AML-193 (cell line): ENCODE measurements around the gene TSPYL4.

Experiments
- DNase-seq, 2 experiments: peaks; one replicate each; lab custom pipeline; 2025; lab: John Stamatoyannopoulos, UW

TSPYL4 gene

GRCh38 chr6:116229287-116229913 lies 24.5 kb downstream of the TSPYL4 start:
- DNase-seq = no peak

- DNase-seq = no peak
Measured at GRCh38 chr6:116223355-116223754, 30.5 kb downstream of the TSPYL4 start.

GRCh38 chr6:116221911-116222310 lies 32.0 kb downstream of the TSPYL4 start:
- DNase-seq = no peak

- no peak for DNase-seq
Measured at GRCh38 chr6:116221067-116221466, 32.8 kb downstream of the TSPYL4 start.

GRCh38 chr6:116218866-116219265 lies 35.0 kb downstream of the TSPYL4 start:
- no peak for DNase-seq

- DNase-seq = peak; percentile 67 to 74
Measured at GRCh38 chr6:116218172-116218633, 35.7 kb downstream of the TSPYL4 start.

GRCh38 chr6:116217069-116217468 lies 36.8 kb downstream of the TSPYL4 start:
- DNase-seq = peak; percentile 93 to 94

GRCh38 chr6:116215414-116215813 lies 38.5 kb downstream of the TSPYL4 start:
- DNase-seq = no peak

- DNase-seq = no peak
Measured at GRCh38 chr6:116214681-116215080, 39.2 kb downstream of the TSPYL4 start.

- no peak for DNase-seq
Measured at GRCh38 chr6:116210750-116211425, 43.0 kb downstream of the TSPYL4 start.

- DNase-seq = no peak
Measured at GRCh38 chr6:116210316-116210715, 43.6 kb downstream of the TSPYL4 start.

- DNase-seq = no peak
Measured at GRCh38 chr6:116208056-116208785, 45.7 kb downstream of the TSPYL4 start.

GRCh38 chr6:116206231-116206903 lies 47.5 kb downstream of the TSPYL4 start:
- peak; percentile 81 to 86 for DNase-seq

GRCh38 chr6:116205281-116205680 lies 48.6 kb downstream of the TSPYL4 start:
- DNase-seq = no peak

GRCh38 chr6:116201538-116201937 lies 52.3 kb downstream of the TSPYL4 start:
- DNase-seq = no peak

- DNase-seq = no peak
Measured at GRCh38 chr6:116200619-116201249, 53.1 kb downstream of the TSPYL4 start.
